Eye (tissue), 1 donor: ENCODE results near the gene RABL6.
"Not testable (repeated sequence)": the region's sequence is repeated elsewhere in the genome, so short reads cannot be mapped to it uniquely, and the experiment has no call there.

ENCODE experiments used
- DNase-seq: peaks from one replicate; pipeline ENCODE4 v3.0.0-alpha.2; 2015

Gene RABL6

DNA sequence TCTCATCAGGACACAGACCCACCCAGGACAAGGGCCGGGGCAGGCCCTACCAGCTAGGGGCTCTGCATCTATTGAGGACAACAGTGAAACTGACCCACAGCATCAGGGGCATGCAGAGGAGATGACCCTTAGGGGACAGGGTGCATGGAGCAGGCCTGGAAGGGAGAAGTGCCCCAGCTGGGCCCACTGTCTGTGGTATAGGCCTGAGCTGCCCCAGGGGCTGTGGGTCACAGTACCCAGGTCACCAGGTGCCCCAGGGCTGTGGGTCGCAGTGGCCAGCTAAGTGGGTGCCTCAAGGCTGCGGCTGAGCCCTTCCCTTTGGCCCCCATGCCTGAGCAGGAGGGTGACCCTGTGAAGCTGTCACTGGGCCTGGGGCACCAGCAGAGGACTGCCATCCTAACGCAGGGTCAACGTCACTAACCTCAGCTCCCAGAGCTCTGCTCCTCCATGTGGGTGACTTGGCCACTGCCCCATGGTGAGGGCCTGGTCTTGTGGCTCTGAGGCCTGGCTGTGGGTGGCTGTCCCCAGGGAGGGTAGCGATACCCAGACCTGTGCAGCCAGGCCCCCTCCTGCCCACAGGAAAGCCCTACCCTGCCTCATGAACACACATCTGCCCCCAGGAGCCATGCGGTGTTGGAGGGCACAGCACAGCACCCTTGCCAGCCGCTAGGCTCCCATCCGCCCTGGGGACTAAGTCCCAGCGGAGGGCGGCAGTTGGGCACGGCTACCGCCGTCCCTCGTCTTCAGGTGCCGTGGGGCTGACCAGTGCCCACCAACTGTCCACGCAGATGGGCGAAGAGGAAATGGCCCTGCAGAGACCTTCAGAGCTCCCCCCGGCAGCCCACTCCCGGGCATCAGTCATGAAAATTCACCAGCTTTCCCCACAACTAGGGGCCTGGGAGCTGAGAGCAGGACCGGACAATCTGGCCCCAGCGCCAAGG is 53.5 kb downstream of the RABL6 start:
- no peak for DNase-seq

DNA sequence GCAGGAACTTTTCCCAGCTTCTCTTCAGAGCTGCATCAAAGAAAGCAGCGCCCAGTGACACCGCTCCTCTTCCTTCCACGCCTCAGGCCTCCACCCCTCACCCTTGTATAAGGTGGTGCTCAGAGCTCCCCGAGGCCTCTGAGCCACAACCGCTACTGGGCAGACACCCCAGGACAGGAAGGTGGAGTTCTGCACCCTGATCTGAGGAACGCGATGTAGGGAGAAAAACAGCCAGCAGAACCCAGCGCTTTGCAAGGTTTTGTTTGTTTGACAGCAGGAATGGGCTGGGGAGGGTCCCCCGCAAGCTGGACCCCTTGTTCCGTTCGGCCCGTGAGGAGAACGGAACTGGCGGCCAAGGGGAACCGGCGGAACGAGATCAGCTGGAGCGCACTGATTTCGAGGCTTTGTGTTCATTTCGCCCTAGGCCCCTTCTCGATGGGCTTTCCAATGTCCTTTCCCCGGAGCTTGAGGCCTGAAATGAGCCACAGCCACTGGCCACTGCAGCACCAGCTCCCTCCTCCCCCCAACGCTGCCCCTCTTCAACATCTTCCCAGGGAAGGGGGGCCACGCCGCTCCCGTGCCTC is 54.2 kb downstream of the RABL6 start:
- no peak for DNase-seq

DNA sequence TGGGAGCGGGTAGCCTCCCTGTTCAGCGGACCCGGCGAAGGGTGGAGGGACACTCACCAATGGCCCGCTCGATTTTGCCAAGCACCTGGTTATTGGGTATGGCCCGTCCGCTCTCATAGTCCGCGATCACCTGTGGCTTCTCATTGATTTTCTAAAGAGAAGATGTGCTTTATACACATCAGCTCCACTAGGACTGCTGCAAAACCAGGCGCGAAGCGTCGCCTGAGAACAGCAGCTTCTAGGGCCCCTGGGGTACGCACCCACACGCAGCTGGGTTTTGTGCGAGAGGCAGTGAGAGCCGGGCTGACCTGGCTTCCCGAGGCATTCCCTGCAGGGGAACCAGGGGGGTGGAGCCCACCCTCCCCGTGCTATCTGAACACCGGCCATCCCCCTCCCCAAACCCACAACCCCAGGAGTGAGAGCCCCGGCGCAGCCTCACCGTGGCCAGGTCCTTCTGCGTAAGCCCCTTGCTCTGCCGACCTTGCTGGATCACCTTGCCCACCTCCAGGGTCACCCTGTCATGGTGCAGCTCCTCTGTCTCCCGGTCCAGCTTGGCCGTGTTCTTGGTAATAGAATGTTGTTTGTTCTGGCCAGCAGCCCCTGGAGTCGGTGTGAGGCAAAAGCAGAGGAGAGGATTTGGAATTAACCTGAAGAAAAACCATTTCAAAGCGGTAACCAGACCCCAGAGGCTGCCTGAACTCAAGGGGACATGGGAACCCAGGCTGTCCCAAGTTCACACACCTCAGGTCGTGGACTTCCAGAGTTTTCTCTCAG is 55.3 kb downstream of the RABL6 start:
- no peak for DNase-seq

DNA sequence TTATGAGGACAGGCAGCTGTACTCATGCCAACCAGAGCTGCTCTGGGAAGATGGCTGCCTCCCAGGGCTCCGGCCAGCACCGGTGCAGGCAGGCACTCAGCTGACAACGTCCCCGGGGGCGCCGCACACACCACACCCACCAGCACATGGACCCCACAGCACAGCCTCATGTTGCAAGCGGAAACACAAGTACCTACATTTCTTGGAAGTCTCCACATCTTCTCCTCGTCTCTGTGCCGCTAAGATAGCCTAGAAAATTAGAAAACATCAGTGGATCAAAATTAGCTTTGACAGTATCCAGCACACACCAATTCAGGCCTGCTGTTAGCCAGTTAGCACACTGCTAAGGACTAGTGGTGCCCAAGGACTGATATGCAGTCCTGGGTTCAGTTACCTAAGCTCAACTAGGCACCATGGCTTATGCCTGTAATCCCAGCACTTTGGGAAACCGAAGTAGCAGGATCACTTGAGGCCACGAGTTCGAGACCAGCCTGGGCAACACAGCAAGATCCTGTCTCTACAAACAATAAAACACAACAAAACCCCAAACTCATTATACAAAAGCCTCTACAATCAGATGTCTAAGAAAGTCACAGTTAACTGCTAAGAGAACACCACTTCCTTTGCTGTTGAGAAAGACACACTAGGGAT is 56.0 kb downstream of the RABL6 start:
- DNase-seq = no peak

DNA sequence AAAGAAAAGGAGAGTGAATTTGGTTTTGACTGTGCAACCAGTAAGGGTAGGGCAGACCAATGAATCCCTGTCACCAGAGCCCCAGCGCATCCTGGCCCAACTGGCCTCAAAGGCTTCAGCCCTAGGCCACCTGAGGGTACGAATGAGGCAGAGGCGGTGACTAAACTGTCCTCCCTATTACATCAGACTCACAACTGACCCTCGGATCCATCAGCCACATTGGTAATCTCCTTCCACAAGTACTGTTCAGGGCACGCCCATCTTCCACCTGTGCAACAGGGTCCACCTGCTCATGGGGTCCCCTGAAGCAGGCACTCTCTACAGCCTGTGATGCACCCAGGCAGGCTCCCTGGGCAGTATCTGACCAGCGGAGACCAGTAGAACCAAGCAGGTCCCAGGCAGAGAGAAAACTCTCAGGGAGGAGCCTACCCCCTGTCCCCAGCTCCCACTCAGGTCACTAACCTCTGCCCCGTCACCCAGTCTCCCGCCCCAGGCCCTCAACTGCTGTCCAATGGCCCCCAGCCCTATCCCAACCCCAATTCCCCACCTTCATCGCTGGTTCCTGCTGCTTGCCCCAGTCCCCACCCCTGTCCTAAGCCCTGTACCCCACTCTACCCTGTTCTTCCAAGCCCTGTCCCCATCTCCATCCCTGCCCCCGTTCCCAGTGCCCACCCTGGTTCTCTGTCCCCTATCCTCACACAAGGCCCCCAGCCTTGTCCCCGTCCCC is 57.5 kb downstream of the RABL6 start:
- DNase-seq = no peak

DNA sequence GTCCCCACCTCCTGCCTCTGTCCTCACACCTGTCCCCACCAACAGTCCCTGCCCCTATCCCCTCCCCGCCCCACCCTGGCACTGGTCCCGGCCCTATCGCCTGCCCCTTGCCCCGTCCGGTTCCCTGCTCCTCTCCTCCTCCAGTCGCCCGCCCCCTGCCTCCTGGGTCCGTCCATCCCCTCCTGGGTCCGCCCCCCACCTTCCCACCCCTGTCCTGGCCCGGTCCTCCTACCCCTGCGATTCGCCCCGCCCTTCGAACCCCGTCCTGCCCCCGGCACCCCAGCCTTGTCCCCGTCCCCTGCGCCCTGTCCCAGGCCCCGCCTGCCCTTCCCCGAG is 58.0 kb downstream of the RABL6 start:
- no peak for DNase-seq

DNA sequence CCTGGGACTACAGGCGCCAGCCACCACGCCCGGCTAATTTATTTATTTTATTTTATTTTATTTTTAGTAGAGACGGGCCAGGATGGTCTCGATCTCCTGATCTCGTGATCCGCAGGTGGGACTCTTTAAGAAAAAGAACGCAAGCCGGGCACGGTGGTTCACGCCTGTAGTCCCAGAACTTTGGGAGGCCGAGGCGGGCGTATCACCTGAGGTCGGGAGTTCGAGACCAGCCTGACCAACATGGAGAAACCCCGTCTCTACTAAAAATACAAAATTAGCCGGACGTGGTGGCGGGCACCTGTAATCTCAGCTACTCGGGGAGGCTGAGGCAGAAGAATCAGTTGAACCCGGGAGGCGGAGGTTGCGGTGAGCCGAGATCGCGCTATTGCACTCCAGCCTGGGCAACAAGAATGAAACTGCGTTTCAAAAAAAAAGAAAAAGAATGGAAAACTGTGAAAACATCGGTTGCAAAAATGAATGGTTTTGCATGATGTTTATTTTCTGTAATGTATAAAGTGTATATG is 59.2 kb downstream of the RABL6 start:
- DNase-seq = not testable (repeated sequence)

DNA sequence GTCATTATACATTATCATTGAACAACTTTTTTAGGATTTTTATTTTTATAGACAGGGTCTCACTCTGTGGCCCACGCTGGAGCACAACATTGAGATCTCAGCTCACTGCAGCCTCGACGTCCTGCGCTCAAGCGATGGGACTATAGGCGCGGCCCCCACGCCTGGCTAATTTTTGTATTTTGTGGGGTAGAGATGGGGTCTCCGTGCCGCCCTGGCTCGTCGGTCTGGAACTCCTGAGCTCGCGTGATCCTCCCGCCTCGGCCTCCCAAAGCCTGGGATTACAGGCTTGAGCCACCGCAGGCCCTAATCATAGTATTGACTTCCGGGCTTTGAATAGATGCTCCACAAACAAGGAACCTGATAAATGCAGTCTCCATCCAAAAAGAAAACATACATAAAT is 59.7 kb downstream of the RABL6 start:
- no peak for DNase-seq

DNA sequence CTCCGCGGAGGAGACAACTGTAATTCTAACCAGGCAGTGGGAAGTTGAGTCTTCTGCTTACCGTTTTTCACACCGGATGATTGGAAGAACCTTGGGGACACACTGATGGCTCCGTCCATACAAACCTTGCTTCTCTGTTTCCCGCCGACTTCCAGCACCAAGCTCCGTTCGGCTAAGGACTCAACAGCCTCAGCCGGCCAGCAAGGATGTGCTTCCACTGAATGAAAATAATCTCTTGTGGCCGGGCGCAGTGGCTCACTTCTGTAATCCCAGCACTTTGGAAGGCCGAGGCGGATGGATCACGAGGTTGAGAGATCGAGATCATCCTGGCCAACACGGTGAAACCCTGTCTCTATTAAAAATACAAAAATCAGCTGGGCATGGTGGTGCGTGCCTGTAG is 60.2 kb downstream of the RABL6 start:
- DNase-seq = no peak

DNA sequence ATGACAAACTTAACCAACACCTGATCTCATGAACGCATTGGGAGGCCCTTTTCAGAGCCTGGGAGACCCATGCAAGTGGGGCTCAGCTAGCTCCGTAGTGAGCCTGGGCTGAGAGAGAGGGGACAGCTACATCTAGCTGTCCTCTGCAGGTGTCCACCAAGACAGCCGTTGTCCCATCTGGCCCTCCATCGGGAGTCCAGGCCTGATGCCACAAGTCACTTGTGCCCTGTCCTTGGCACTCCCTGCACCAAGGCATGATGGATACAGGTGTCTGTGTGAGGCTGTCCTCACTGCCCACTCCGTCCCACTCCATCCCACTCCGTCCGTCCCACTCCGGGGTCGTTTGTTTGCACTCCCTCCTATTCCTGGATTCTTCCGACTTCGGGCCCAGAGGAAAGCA is 60.9 kb downstream of the RABL6 start:
- DNase-seq = no peak

DNA sequence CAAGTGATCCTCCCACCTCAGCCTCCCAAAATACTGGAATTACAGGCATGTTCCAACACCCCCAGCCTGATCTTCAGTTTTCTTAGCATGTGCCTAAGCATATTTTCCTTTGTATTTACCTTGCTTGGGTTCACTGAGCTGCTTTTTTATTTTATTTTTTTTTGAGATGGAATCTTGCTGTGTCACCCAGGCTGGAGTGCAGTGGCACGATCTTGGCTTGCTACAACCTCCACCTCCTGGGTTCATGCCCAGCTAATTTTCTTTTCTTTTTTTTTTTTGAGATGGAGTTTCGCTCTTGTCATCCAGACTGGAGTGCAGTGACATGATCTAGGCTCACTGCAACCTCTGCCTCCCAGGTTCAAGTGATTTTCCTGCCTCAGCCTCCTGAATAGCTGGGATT is 61.9 kb downstream of the RABL6 start:
- DNase-seq = not testable (repeated sequence)

DNA sequence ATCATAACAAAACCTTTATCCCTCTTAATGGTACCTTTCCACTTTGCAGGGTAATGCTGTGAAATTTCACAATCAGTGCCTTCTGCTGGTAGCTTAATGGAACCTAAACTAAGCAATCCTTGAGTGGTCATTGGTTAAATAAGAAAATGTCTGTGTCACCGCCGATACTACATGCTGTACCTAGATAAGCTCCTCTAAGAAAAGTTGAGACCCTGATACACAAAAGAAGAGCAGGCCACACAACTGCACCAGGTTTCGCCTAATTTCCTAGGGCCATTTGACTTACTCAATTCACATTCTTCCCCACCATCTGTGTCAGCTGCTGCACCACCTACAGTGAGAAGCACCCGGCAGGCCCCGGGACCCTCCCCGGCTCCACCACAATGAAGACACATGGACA is 67.4 kb downstream of the RABL6 start:
- DNase-seq = no peak

DNA sequence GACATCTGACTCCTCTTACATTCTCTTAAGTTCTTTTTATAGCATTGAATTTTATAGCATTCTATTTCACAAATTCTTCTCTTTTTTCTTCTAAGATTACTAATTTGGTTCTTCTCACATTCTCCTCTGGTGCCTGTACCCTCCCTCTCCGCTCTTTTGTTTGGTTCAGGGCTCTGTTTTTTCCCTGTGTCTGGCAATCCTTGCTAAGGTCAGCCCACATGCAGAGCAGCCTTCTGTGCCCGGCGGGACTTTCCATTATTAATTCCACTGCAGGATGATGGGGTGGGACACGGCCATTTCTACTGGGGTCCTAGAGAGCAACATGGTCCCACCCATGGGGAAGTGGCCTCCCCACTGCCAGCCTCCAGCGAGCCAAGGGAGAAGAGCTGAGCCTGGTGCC is 68.7 kb downstream of the RABL6 start:
- DNase-seq = no peak

DNA sequence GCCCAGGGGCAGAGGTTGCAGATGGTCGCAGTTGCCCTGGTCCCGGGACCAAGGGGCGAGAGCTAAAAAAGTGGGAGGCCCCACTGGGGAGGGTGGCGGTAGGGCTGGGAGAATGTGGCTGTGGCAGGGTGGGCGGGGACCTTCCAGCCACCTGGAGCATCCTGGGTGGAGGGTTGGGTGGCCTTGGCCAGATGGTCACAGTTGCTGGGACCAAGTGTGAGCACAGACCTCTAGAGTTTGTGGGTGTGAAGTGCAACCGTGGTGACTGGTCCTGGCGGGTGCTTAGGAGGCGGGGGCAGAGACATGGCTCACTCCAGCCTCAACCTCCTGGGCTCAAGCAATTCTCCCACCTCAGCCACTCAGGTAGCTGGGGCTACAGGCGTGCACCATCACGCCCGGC is 72.9 kb downstream of the RABL6 start:
- DNase-seq = no peak

DNA sequence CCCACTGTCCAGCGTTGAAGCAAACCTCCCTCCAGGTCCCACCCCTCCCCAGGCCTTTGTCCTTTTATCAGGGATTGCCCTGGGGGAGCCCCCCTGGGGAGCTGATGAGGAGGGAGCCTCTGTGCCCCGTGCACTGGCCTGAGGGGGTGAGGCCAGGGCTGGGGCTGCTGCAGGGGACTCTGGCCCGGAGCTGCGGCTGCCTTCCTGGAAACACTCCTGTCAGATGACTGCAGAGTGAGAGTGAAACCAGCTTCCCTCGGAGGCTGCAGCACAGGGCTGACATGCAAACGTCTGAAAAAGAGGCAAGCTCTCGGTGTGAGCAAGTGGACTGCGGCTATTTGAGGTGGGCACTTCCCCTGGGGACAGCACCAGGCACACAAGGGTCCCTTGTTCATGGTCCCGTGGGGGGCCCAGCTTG is 74.0 kb downstream of the RABL6 start:
- no peak for DNase-seq

DNA sequence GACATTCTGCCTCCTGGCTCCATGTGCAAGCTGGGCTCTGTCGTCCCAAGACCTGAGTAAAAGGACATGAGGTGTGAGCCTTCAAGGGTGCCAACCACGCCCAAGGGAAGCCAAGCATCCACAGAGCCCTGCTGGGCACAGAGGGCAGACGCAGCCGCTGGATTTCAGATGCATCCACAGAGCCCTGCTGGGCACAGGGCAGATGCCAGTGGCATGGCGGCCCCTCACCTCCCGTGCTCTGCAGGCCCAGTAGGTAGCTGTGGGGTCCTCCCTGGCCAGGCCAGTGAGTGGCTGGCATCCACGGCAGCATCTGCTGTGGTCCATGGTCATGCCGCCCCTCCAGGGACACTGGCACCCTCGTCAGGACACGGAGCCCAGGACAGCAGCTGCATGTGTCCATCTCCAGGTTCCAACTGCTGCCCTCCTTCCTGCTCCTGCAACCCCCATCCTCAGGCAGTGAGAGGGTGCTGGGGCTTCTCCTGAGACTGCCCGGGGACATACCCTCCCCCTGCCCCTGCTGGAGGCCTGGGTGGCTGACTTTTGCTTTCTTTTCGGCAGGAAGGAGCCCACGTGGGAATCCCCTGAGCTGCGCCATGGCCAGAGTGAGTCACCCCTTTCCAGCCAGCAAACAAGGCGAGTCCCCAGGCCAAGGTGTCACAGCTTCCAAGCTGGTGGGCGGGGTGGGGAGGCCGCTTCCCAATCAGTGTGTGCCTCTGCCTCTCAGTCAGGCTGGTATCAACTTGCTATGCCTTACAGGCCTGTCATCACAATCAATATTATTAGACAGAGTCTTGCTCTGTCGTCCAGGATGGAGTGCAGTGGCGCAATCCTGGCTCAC is 74.6 kb downstream of the RABL6 start:
- no peak for DNase-seq

DNA sequence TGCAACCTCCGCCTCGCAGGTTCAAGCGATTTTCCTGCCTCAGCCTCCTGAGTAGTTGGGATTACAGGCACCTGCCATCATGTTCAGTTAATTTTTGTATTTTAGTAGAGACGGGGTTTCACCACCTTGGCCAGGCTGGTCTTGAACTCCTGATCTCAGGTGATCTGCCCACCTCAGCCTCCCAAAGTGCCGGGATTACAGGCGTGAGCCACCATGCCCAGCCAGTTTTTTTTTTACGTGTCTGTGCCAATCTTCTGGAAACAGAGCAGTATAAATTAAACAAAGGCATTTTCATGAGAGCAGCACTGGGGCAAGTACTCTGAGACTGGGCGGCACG is 75.2 kb downstream of the RABL6 start:
- not testable (repeated sequence) for DNase-seq

DNA sequence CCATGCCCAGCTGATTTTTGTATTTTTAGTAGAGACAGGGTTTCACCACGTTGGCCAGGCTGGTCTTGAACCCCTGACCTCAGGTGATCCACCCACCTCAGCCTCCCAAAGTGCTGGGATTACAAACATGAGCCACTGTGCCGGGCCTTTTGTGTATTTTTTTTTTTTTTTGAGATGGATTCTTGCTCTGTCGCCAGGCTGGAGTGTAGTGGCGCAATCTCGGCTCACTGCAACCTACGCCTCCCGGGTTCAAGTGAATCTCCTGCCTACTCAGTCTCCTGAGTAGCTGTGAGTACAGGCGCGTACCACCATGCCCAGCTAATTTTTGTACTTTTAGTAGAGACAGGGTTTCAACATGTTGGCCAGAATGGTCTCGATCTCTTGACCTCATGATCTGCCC is 75.9 kb downstream of the RABL6 start:
- not testable (repeated sequence) for DNase-seq

DNA sequence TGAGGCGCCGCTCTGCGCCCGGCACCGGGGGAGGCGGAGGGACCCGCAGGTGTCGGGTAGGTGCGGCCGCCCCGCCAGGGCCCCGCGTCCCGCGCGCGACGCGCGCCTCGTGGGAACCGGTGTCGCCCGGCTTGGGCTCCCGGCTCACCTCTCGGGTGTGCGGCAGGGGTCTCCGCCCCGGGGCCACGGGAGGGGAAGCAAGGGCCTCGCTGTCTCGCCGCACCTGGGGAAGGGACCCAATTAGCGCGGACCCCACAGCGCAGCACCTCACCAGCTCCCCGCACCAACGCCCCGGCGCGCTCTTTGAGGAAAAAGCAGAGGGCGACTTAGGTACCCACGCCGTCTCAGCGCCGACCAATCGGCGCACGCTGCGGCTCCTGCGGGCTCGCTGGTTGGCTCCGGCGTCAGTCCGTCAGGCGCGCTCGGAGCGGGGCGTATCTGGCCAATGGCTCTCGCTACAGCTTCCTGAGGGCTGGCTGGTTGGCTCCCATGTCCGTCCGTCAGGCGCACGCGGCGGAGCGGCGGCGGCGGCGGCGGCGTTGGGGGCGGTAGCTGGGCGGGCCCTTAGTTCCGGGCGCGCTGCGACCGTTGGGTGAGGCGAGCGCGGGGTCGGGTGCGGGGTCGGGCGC is 78.3 kb downstream of the RABL6 start, which contains the start of gene TRAF2:
Gene TRAF2, plus strand, starts transcription at position 567 of the 629 bp plus-strand sequence. CDS start 12,225 bp downstream, outside the sequence.
- peak; percentile 99 for DNase-seq
